GM10266 (cell line): ENCODE results near the gene TTC17.
"Not testable (repeated sequence)": the region's sequence is repeated elsewhere in the genome, so short reads cannot be mapped to it uniquely, and the experiment has no call there.

Experiments
- DNase-seq: peaks from one replicate; pipeline ENCODE4 v3.0.0; 2012; ENCODE audit errors: extremely low spot score
- TF ChIP-seq, protein P1 (sequence below): IDR thresholded peaks from 2 replicates; pipeline ENCODE4 v1.5.1; 2012; ENCODE audit warnings: mild to moderate bottlenecking, low read depth; ENCODE audit not compliant: control insufficient read depth, insufficient read depth; ENCODE audit errors: missing control alignments

TTC17 gene

DNA sequence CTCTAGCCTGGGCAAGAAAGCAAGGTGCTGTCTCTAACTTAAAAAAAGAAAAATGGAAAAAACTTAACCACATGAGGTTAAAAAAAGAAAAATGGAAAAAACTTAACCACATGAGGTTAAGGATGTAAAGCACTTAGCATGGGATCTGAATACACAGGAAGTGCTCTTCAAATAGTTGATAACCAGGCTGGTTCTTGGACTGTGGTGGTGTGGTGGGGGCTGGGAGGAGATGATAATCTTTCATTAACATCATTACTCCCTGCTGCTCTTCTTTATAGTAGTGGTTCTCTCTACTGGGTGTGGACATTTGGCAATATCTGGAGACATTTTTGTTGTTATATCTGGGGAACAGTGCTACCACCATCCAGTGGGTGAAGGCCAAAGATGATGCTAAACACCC is 88.4 kb downstream of the TTC17 start:
- DNase-seq: no peak
- TF ChIP-seq, protein P1, sequence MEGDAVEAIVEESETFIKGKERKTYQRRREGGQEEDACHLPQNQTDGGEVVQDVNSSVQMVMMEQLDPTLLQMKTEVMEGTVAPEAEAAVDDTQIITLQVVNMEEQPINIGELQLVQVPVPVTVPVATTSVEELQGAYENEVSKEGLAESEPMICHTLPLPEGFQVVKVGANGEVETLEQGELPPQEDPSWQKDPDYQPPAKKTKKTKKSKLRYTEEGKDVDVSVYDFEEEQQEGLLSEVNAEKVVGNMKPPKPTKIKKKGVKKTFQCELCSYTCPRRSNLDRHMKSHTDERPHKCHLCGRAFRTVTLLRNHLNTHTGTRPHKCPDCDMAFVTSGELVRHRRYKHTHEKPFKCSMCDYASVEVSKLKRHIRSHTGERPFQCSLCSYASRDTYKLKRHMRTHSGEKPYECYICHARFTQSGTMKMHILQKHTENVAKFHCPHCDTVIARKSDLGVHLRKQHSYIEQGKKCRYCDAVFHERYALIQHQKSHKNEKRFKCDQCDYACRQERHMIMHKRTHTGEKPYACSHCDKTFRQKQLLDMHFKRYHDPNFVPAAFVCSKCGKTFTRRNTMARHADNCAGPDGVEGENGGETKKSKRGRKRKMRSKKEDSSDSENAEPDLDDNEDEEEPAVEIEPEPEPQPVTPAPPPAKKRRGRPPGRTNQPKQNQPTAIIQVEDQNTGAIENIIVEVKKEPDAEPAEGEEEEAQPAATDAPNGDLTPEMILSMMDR: no peak

DNA sequence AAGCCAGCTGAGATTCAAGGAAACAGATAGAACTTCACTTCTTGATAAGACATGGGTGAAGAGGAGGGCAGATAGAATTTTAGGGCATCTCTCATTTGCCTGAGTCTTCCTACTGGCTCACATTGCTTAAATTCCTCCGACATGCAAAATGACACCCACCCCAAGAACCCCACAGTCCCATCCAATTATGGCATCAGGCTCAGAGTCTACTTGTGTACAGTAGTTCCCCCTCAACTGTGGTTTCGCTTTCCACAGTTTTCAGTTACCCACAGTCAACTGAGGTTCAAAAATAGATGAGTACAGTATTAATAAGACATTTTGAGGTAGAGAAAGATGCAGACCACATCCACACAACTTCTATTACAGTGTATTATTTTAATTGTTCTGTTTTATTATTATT is 99.8 kb downstream of the TTC17 start:
- no peak for DNase-seq

DNA sequence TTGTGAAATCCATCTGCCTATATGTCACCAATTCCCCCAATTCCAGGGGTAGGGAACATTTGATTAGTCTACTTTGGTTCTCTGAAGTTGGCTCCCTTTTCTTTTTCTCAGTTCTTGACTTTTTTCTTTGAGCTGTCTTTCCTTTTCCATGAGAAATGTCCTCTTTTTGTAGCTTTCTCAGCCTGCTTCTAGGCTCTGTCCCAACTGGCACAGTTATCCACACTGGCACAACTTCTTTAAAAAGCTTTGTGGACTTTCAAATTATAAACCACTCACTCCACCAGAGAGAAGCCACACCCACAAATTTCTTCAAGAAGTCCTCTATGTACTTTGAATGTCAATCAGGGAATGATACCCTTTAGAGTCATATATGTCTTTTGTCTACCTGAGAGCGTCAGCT is 100.5 kb downstream of the TTC17 start:
- TF ChIP-seq, protein P1: no peak
- DNase-seq: no peak

More for the DNA sequence above, 99.8 kb downstream of the TTC17 start:
- TF ChIP-seq, protein P1: no peak

DNA sequence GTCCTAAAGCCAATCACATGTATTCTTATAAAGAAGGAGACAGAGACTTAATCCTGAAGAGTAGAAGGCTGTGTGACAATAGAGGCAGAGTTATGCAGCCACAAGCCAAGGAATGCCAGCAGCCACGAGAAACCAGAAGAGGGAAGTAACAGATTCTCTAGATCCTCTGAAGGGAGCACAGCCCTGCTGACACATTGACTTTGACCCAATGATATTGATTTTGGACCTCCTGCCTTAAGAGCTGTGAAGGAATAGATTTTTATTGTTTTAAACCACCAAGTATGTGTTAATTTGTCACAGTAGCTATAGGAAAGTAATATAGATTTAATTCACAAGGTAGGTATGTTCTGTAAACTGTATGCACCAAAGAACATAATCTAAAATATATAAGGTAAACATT is 103.6 kb downstream of the TTC17 start:
- TF ChIP-seq, protein P1: no peak

DNA sequence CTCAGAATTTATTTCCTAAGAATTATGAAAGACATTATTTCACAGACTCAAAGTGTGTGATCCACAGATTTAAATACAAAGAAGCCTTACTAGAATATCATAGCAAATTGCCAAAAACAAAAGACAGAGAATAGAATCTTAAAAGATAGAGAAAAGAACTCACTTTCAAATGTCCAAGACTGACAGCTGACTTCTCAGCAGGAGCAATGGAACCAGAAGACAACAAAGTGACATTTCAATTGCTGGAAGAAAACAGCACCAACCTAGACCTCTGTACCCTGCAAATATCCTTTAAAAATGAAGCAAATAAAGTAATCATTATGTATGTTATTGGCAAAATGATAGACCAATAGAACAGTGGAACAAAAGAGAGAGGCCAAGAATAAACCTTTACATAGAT is 109.2 kb downstream of the TTC17 start:
- DNase-seq: no peak
- TF ChIP-seq, protein P1: no peak

More for the DNA sequence above, 103.6 kb downstream of the TTC17 start:
- no peak for DNase-seq

DNA sequence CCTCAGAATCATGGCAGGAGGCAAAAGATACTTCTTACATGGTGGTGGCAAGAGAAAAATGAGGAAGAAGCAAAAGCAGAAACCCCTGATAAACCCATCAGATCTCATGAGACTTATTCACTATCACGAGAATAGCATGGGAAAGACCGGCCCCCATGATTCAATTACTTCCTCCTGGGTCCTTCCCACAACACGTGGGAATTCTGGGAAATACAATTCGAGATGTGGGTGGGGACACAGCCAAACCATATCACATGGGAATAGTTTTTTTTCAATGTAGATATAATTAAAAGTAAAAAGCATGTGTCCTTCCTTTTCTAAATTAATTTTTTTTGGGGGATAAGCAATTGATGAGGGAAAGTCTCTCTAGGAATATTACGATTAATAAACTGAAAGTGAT is 118.8 kb downstream of the TTC17 start:
- DNase-seq: not testable (repeated sequence)

DNA sequence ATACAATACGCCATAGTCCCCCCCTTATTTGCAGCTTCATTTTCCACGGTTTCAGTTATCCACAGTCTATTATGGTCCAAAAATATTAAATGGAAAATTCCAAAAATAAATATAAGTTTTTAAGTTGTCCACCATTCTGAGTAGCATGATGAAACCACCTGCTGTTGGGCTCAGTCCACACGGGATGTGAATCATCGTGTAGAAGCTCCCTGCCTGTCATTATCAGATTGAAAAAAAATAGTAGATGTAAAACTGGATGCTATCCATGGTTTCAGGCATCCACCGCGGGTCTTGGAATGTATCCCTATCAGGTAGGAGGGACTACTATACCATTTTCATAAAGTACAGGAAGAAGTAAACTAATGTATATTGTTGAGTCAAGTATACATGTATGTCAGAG is 127.4 kb downstream of the TTC17 start:
- DNase-seq: no peak
- TF ChIP-seq, protein P1: no peak

DNA sequence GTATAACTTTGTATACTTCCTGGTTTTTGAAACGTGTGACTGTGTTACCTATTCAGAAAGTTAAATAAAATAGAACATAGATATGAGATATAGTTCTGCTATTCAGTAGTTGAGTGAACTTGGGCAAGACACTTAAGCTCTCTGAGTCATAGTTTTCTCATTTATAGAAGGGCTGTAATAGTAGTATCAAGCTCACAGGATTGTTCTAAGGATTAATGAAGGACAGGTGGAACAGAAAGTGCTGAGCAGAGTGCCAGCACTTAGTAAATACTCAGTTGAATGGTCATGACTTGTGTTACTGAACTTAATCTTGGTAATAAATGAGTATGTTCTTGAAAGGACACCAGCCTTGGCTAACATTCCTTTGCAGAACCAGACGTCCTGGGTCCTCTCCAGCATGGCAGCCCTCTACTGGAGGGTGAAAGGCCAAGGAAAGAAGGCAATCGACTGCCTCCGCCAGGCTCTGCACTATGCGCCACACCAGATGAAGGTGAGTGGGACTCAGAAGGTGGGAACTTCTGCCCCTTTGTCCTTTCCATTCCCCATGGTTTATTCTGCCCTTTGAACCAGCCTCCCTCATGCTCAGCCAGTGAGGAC is 131.2 kb downstream of the TTC17 start:
- DNase-seq: no peak
- TF ChIP-seq, protein P1: no peak
